ENCODE data around the gene AMFR. TPM values are rescaled to one million over a fixed set of nuclear protein-coding genes. Genes with fewer than 3 reads are reported as not detected.
"Not testable (repeated sequence)": the region's sequence is repeated elsewhere in the genome, so short reads cannot be mapped to it uniquely, and the experiment has no call there.

Gene AMFR
- total RNA-seq, 2 donors from 2014 or later = 46.5 to 86.2 TPM

- no peaks in the 10 kb centered on the region for H3K9me3 Mint-ChIP-seq
- H3K27me3 Mint-ChIP-seq = no peaks in the 10 kb centered on the region
- peaks cover 2 to 9% of the 10 kb centered on the region in 2 donors for H3K4me1 Mint-ChIP-seq (ENCODE audit: low read depth in 2 of 2)
- H3K36me3 Mint-ChIP-seq = peaks cover 35% of the 10 kb centered on the region
- DNase-seq (ENCODE audit: low spot score) = no peak
- no peak overlapping the region for H3K27ac Mint-ChIP-seq
- no peak overlapping the region for H3K4me3 Mint-ChIP-seq
- ATAC-seq = no peak
Observed at GRCh38 chr16:56399047-56399446, 26.3 kb downstream of the AMFR start.

- Mint-ChIP-seq H3K4me1 (ENCODE audit: low read depth in 2 of 2) (peaks cover 6 to 13% of the 10 kb centered on the region in 2 donors), H3K36me3 (peaks cover 38% of the 10 kb centered on the region)
- not testable (repeated sequence) for H3K4me3 Mint-ChIP-seq; DNase-seq (ENCODE audit: low spot score); H3K27me3 Mint-ChIP-seq; H3K9me3 Mint-ChIP-seq; H3K27ac Mint-ChIP-seq; ATAC-seq
Observed at GRCh38 chr16:56396724-56397123, 28.6 kb downstream of the AMFR start.

- peaks cover 41% of the 10 kb centered on the region for H3K36me3 Mint-ChIP-seq
- H3K9me3 Mint-ChIP-seq = no peaks in the 10 kb centered on the region
- H3K4me3 Mint-ChIP-seq = no peak overlapping the region
- no peak overlapping the region for H3K27ac Mint-ChIP-seq
- ATAC-seq (no peak), DNase-seq (ENCODE audit: low spot score) (no peak)
- H3K4me1 Mint-ChIP-seq (ENCODE audit: low read depth in 2 of 2) = peaks cover 6 to 9% of the 10 kb centered on the region in 2 donors
- H3K27me3 Mint-ChIP-seq = no peaks in the 10 kb centered on the region
Observed at GRCh38 chr16:56389554-56389953, 35.8 kb downstream of the AMFR start.

- Mint-ChIP-seq H3K27ac (no peak overlapping the region), H3K36me3 (peaks cover 48% of the 10 kb centered on the region), H3K9me3 (no peaks in the 10 kb centered on the region)
Observed at GRCh38 chr16:56388209-56388608, 37.1 kb downstream of the AMFR start.

DNA sequence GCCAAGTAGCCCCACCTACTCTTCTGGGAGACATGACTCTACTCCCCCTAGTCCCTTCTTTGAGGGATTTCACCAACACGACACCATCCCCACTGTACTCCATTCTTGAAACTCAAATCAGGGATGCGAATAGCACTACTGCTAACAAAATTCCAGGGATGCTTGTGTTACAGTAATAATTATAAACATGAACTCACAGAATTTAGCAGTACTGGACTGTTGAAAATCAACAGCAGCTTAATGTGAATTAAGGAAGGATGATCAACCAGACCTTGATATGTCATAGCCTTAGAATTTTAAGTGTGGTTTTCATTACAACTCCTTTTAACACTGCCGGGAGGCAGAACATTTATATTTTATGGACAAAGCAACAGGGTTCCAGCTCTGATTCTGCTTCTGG lies 37.9 kb downstream of the AMFR start:
- no peaks in the 10 kb centered on the region for H3K27me3 Mint-ChIP-seq
- no peak overlapping the region for H3K4me3 Mint-ChIP-seq
- H3K27ac Mint-ChIP-seq = no peak overlapping the region
- ATAC-seq (no peak), DNase-seq (ENCODE audit: low spot score) (no peak)
- H3K36me3 Mint-ChIP-seq = peaks cover 50% of the 10 kb centered on the region
- H3K4me1 Mint-ChIP-seq (ENCODE audit: low read depth in 2 of 2) = peaks cover 0 to 3% of the 10 kb centered on the region in 2 donors
- H3K9me3 Mint-ChIP-seq = no peaks in the 10 kb centered on the region

More at GRCh38 chr16:56388209-56388608, 37.1 kb downstream of the AMFR start:
- DNase-seq (ENCODE audit: low spot score) = no peak
- H3K4me3 Mint-ChIP-seq = no peak overlapping the region
- H3K27me3 Mint-ChIP-seq = no peaks in the 10 kb centered on the region
- ATAC-seq = no peak
- peaks cover 0 to 3% of the 10 kb centered on the region in 2 donors for H3K4me1 Mint-ChIP-seq (ENCODE audit: low read depth in 2 of 2)

- H3K9me3 Mint-ChIP-seq = peaks cover 9% of the 10 kb centered on the region
- DNase-seq (ENCODE audit: low spot score) = no peak
- peaks cover 57% of the 10 kb centered on the region for H3K36me3 Mint-ChIP-seq
- H3K4me3 Mint-ChIP-seq = no peak overlapping the region
- peaks cover 0 to 2% of the 10 kb centered on the region in 2 donors for H3K4me1 Mint-ChIP-seq (ENCODE audit: low read depth in 2 of 2)
- no peaks in the 10 kb centered on the region for H3K27me3 Mint-ChIP-seq
- no peak for ATAC-seq
- H3K27ac Mint-ChIP-seq = no peak overlapping the region
Observed at GRCh38 chr16:56384074-56384721, 41.1 kb downstream of the AMFR start.

DNA sequence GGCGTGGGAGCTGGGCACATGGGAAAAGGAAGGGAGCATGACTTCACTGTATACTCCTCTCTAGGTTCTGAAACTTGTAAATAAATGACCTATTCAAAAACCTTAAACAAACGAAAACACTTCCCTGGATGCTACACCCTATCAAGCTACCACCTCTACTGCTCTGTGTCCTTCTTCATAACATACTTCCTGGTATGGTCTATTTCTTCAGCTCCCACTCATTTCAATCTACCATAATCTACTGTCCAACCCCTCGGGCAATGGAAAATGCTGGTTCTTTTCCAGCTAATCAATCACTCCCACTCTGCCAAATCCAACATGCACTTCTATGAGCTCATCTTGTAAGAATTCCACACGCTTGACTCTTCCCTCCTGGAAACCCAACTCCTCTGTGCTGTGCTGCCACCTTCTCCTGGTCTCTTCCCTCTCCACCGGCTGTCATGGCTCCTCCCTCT lies 42.4 kb downstream of the AMFR start:
- no peak for ATAC-seq
- Mint-ChIP-seq H3K27ac (no peak overlapping the region), H3K4me1 (ENCODE audit: low read depth in 2 of 2) (peaks cover 0 to 2% of the 10 kb centered on the region in 2 donors)

GRCh38 chr16:56382459-56382858 lies 42.9 kb downstream of the AMFR start:
- Mint-ChIP-seq H3K27me3 (no peaks in the 10 kb centered on the region), H3K4me3 (no peak overlapping the region), H3K36me3 (peaks cover 60% of the 10 kb centered on the region), H3K9me3 (peaks cover 9% of the 10 kb centered on the region), H3K27ac (no peak overlapping the region), H3K4me1 (ENCODE audit: low read depth in 2 of 2) (peaks cover 0 to 2% of the 10 kb centered on the region in 2 donors)
- no peak for DNase-seq (ENCODE audit: low spot score)
- no peak for ATAC-seq

More for the DNA sequence above, 42.4 kb downstream of the AMFR start:
- H3K36me3 Mint-ChIP-seq = peaks cover 59% of the 10 kb centered on the region
- DNase-seq (ENCODE audit: low spot score) = no peak
- no peak overlapping the region for H3K4me3 Mint-ChIP-seq
- H3K27me3 Mint-ChIP-seq = no peaks in the 10 kb centered on the region
- H3K9me3 Mint-ChIP-seq = peaks cover 9% of the 10 kb centered on the region

DNA sequence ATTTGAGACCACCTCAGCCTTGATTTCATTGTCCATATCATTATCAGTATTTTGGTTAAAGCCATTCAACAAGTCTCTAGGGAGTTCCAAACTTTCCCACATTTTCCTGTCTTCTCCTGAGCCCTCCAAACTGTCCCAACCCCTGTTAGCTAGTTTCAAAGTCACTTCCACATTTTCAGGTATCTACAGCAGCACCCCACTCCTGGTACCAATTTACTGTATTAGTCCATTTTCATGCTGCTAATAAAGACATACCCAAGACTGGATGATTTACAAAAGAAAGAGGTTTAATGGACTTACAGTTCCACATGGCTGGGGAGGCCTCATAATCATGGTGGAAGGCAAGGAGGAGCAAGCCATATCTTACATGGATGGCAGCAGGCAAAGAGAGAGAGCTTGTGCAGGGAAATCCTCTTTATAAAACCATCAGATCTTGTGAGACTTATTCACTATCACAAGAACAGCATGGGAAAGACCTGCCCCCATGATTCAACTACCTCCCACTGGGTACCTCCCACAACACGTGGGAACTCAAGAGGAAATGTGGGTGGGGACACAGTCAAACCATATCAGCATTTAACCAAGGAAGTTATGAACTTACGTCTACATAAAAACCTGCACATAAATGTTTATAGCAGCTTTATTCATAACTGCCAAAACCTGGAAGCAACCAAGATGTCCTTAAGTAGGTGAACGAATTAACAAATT lies 44.4 kb downstream of the AMFR start:
- peaks cover 60% of the 10 kb centered on the region for H3K36me3 Mint-ChIP-seq
- not testable (repeated sequence) for H3K27me3 Mint-ChIP-seq

GRCh38 chr16:56379044-56379443 lies 46.3 kb downstream of the AMFR start:
- not testable (repeated sequence) for H3K9me3 Mint-ChIP-seq; H3K4me3 Mint-ChIP-seq; DNase-seq (ENCODE audit: low spot score); H3K27me3 Mint-ChIP-seq; H3K4me1 Mint-ChIP-seq (ENCODE audit: low read depth in 2 of 2); ATAC-seq; H3K27ac Mint-ChIP-seq
- H3K36me3 Mint-ChIP-seq = peaks cover 51% of the 10 kb centered on the region

More for the DNA sequence above, 44.4 kb downstream of the AMFR start:
- not testable (repeated sequence) for DNase-seq (ENCODE audit: low spot score); H3K27ac Mint-ChIP-seq; H3K9me3 Mint-ChIP-seq; H3K4me3 Mint-ChIP-seq; H3K4me1 Mint-ChIP-seq (ENCODE audit: low read depth in 2 of 2); ATAC-seq

- Mint-ChIP-seq H3K4me1 (ENCODE audit: low read depth in 2 of 2) (peaks cover 13 to 14% of the 10 kb centered on the region in 2 donors), H3K36me3 (peaks cover 27% of the 10 kb centered on the region)
- not testable (repeated sequence) for ATAC-seq; H3K27ac Mint-ChIP-seq; DNase-seq (ENCODE audit: low spot score); H3K9me3 Mint-ChIP-seq; H3K27me3 Mint-ChIP-seq; H3K4me3 Mint-ChIP-seq
Observed at GRCh38 chr16:56375792-56376191, 49.6 kb downstream of the AMFR start.

- Mint-ChIP-seq H3K4me3 (no peak overlapping the region), H3K9me3 (no peaks in the 10 kb centered on the region), H3K36me3 (peaks cover 13% of the 10 kb centered on the region), H3K27me3 (no peaks in the 10 kb centered on the region), H3K4me1 (ENCODE audit: low read depth in 2 of 2) (peaks cover 13 to 17% of the 10 kb centered on the region in 2 donors), H3K27ac (no peak overlapping the region)
- DNase-seq (ENCODE audit: low spot score) = no peak
- no peak for ATAC-seq
Observed at GRCh38 chr16:56373003-56373402, 52.3 kb downstream of the AMFR start.

DNA sequence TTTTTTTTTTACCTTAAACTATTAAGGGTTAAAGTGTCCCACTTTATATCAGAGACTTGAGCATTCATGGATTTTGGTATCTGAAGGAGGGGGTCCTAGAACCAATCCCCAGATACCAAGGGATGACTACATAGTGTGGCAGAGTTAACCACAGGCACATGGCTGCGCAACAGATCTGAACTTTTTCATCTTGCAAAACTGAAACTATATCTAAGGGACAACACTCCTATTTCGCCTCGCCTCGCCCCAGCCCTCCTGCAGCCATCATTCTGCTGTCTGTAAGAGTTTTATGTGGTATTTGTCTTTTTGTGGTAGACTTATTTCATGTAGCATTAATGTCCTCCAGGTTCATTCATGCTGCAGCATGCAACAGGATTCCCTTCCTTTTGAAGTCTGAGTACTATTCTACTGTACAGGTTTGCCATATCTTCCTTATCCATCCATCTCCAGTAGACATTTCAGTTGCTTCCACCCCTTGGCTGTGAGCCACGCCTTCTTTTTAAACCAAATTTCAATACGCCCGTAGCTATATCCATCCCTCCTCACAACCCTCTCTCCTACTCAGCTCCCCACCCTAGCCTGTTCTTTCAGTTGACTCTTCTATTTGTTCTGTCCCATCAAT lies 53.2 kb downstream of the AMFR start:
- peaks cover 13 to 17% of the 10 kb centered on the region in 2 donors for H3K4me1 Mint-ChIP-seq (ENCODE audit: low read depth in 2 of 2)
- no peaks in the 10 kb centered on the region for H3K9me3 Mint-ChIP-seq
- DNase-seq (ENCODE audit: low spot score) (no peak), ATAC-seq (peak in 1 of 2 donors; percentile 70)
- H3K4me3 Mint-ChIP-seq = no peak overlapping the region
- peaks cover 7% of the 10 kb centered on the region for H3K36me3 Mint-ChIP-seq
- H3K27ac Mint-ChIP-seq = peak overlapping the region in 1 of 2 donors; percentile 7
- no peaks in the 10 kb centered on the region for H3K27me3 Mint-ChIP-seq

DNA sequence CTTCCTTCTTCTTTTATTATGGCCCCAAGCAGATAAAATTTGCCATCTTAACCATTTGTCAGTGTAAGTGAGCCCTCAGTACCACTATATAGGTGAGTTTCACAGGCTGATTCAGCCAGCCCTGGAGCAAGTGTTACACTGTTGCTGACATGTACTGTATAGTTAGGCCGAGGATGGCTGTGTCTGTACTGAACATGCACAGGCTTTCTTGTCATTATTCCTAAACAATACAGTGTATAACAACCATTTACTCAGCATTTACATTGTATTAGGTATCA lies 53.7 kb downstream of the AMFR start:
- DNase-seq (ENCODE audit: low spot score) = no peak
- no peak for ATAC-seq
- H3K36me3 Mint-ChIP-seq = peaks cover 7% of the 10 kb centered on the region
- no peaks in the 10 kb centered on the region for H3K27me3 Mint-ChIP-seq
- H3K9me3 Mint-ChIP-seq = no peaks in the 10 kb centered on the region
- peaks cover 13 to 17% of the 10 kb centered on the region in 2 donors for H3K4me1 Mint-ChIP-seq (ENCODE audit: low read depth in 2 of 2)
- H3K4me3 Mint-ChIP-seq = no peak overlapping the region
- no peak overlapping the region for H3K27ac Mint-ChIP-seq
